PFSK-1 (cell line): Measurements from ENCODE around the gene FSTL4.

Experiments used
- FOXP2 ChIP-seq: optimal IDR thresholded peaks from 2 replicates; pipeline ENCODE3; 2011; ENCODE audit warnings: borderline replicate concordance, control low read depth, inconsistent platforms; ENCODE audit not compliant: insufficient read depth; ENCODE audit errors: extremely low read length, extremely low read depth
- POLR2AphosphoS5 ChIP-seq: IDR thresholded peaks from 2 replicates; pipeline ENCODE4 v1.6.1; 2012; ENCODE audit warnings: low read depth, mild to moderate bottlenecking, control low read depth, low read length, moderate library complexity
- REST ChIP-seq, 2 experiments: IDR thresholded peaks; 2 replicates each; pipeline versions ENCODE4 v1.6.1 to v1.8.0; 2011 to 2012; ENCODE audit warnings: low read depth in 2 of 2, low read length in 2 of 2, control low read depth in 1 of 2, inconsistent platforms in 1 of 2, mild to moderate bottlenecking in 1 of 2, moderate library complexity in 1 of 2; ENCODE audit not compliant: insufficient read depth in 1 of 2
- SIN3A ChIP-seq: IDR thresholded peaks from 2 replicates; pipeline ENCODE4 v1.6.1; 2012; ENCODE audit warnings: mild to moderate bottlenecking, low read length, moderate library complexity, borderline replicate concordance; ENCODE audit not compliant: insufficient read depth
- TAF1 ChIP-seq: IDR thresholded peaks from 2 replicates; pipeline ENCODE4 v1.6.1; 2012; ENCODE audit warnings: low read length, control low read depth, borderline replicate concordance; ENCODE audit not compliant: insufficient read depth

The FSTL4 gene

GRCh38 chr5:133428072-133428660 is 184.2 kb downstream of the FSTL4 start:
- TF ChIP-seq POLR2AphosphoS5 (no peak), FOXP2 (no peak), TAF1 (no peak), REST (IDR thresholded peaks at IDR 0.05; ENCODE audit: insufficient read depth in 1 of 2, low read depth in 2 of 2, low read length in 2 of 2) (no peak), SIN3A (no peak)

- TF ChIP-seq SIN3A (no peak), TAF1 (no peak), POLR2AphosphoS5 (no peak), FOXP2 (no peak), REST (IDR thresholded peaks at IDR 0.05; ENCODE audit: insufficient read depth in 1 of 2, low read depth in 2 of 2, low read length in 2 of 2) (no peak)
Measured at GRCh38 chr5:133427121-133427777, 185.1 kb downstream of the FSTL4 start.

- TF ChIP-seq SIN3A (no peak), FOXP2 (no peak), REST (IDR thresholded peaks at IDR 0.05; ENCODE audit: insufficient read depth in 1 of 2, low read depth in 2 of 2, low read length in 2 of 2) (no peak), TAF1 (no peak), POLR2AphosphoS5 (no peak)
Measured at GRCh38 chr5:133426264-133426663, 186.1 kb downstream of the FSTL4 start.

GRCh38 chr5:133425764-133426163 is 186.6 kb downstream of the FSTL4 start:
- no peak for TF ChIP-seq REST (IDR thresholded peaks at IDR 0.05; ENCODE audit: insufficient read depth in 1 of 2, low read depth in 2 of 2, low read length in 2 of 2)
- TF ChIP-seq SIN3A: no peak
- no peak for TF ChIP-seq FOXP2

- TF ChIP-seq FOXP2 (no peak), SIN3A (no peak)
Measured at GRCh38 chr5:133425222-133425621, 187.1 kb downstream of the FSTL4 start.
